Umbilical cord (tissue), 2 donors: ENCODE data around the gene GIT1. TPM values are rescaled to one million over a fixed set of nuclear protein-coding genes. Genes with fewer than 3 reads are reported as not detected.
"Not testable (repeated sequence)": the region's sequence is repeated elsewhere in the genome, so short reads cannot be mapped to it uniquely, and the experiment has no call there.

Source experiments
- DNase-seq: peaks from one replicate; pipeline ENCODE4 v3.0.0-alpha.2; 2015; ENCODE audit warnings: low spot score
- total RNA-seq: library from RNA; depleted of rRNA; stranded (reverse); fragments of >200 nt; gene quantifications from one replicate; pipeline ENCODE4 v1.2.3, GENCODE V29; 2014; ENCODE audit warnings: low replicate concordance; ENCODE audit not compliant: insufficient read depth

GIT1 gene
- total RNA-seq, 1 donor from 2014 or later, result 1.9 TPM

DNA sequence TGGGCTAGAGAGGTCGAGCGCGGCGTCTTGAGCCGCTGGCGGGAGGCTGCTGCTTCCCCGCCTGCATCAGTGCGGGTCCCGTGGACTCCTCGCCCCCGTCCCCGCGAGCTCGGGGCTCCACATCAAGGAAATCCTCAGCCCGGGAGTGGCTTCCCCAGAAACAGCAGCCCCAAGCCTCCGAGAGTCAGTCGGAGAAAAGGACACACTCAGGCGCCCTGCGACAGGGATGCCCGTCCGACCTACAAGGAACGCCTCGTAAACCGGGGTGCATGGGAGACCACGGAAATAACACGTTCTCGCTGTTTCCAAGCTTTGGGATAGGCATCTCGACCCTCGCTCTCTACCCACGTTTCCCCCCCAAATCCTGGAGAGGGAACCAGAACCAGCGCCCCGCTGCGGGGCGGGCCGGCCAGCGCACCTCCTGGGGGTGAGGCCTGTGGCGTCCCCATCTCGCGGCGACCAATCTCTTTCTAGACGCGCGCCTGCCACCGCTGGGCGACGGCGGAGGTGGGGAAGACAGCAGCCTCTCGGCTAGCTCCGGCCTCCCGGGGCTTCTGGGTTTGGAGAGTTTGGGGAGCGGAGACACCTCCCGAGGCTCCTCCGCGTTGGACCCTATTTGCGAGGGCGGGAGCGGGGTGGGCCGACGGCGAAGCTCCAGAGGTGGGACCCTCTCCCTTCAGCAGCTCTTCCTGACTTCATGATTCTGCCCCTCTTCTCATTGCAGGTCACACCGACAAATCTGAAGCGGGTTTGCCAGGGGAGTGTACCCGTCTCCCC lies 21.7 kb downstream of the GIT1 start:
- DNase-seq, result peak; percentile 45

DNA sequence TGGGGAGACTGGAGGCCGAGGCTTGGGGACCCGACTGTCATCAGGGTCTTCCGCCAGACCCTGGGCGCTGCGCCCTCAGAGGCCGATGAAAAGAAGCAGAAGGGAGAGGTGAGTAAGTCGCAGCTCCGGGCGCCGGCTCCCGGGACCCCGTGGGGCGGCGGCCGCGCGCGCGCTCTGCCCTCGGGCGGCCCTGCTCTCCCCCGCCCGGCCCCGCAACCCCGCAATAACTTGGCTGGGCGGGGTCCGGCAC lies 22.2 kb downstream of the GIT1 start:
- no peak for DNase-seq

DNA sequence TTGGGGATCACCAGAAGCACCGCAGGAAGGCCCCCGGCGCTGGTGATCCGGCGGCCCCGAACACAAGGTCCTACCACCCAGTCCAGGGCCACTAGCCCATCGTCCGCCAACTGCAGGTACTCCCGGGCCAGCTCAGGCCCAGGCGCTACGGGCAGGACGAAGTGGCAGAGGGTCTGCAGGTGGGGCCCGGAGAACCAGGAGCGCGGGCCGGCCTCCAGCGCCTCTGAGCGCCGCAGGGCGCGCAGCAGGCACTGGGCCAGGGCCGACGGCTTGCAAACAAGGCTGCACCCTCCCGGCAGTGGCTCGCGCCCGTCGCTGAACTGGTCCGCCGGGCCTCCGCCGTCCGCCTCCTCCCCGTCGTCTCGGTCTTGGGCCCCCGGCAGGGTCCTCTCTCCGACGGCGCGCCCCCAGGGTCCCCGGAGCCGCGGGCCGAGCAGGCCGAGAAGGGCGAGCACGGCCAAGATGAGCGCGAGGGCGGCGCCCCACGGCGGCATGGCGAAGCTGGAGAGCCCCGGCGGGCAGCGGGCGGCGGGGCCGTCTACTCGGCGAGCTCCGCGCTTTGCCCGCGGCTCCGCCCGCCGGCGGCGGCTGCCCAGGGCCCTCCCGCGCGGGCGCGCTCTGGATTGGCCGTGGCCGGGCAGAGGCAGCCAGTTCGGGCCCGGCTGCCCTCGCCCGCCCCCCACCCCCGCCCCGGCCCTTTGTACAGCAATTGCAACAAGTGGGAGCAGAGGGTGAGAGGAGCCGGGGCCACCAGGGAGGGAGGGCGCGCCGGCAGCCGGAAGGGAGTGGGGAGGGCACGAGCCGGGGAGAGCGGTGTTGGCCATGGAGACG lies 22.8 kb downstream of the GIT1 start, which contains the start of gene ABHD15:
ABHD15 (minus strand) TSS at position 565 of the 831 bp plus-strand sequence; CDS start at position 494, 71 bp downstream.
- peak; percentile 73 for DNase-seq

DNA sequence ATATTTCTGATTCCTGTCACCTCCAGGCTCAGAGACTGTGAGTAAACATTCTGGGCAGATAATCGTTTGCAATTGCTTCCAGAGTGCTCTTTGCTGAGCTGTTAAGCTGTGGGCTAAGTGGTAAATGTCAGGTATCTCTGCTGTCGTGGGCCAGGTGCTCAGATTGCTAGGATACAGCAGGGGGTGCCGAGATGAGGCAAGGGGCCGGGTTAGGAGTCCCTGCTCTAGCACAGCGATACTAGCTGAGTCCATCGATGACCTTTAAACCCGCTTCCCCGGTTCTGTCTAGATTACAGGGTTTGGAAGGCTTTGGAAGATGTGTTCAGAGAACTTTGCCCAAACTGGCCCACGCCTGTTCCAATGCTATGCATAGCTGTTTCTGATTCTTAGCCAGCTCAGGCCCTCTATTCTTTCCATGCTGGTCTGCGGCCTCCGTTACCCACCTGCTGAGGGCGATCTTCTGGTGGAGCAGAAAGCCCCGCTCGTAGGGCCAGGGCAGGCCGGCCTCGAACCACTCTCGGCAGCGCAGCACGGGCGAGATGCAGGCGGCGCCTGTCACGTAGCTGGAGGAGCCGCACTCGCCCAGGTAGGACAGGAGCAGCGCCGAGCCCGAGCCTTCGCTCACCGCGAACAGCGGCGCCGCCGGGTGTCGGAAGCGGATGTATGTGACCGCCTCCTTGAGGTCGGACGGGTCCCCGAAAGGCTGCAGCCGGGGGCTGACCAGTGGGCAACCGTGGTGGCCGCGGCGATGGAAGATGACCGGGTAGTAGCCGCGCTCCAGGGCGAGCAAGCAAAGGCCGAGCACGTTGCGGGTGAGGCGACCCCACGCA lies 23.6 kb downstream of the GIT1 start:
- no peak for DNase-seq

GRCh38 chr17:29563816-29564215 lies 25.6 kb downstream of the GIT1 start:
- no peak for DNase-seq

DNA sequence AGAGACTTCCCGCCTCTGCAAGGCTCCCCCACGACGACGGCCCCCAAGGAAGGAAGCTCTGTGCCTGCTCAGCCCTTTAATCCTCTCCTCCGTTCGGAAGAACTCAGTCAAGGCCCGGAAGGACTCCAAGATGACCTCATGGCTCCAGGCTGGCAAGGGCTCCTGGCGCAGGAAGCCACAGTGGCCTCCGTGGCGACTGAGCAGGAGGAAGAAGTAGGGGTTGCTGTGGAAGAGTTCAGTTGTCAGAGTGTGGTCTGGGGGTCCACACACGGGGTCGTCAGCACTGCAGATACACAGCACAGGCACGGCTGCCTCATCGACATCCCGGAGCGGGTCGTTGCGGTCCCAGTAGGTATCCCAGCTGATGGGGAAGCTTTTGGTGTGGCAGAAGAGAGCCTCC lies 26.8 kb downstream of the GIT1 start:
- DNase-seq, result no peak

DNA sequence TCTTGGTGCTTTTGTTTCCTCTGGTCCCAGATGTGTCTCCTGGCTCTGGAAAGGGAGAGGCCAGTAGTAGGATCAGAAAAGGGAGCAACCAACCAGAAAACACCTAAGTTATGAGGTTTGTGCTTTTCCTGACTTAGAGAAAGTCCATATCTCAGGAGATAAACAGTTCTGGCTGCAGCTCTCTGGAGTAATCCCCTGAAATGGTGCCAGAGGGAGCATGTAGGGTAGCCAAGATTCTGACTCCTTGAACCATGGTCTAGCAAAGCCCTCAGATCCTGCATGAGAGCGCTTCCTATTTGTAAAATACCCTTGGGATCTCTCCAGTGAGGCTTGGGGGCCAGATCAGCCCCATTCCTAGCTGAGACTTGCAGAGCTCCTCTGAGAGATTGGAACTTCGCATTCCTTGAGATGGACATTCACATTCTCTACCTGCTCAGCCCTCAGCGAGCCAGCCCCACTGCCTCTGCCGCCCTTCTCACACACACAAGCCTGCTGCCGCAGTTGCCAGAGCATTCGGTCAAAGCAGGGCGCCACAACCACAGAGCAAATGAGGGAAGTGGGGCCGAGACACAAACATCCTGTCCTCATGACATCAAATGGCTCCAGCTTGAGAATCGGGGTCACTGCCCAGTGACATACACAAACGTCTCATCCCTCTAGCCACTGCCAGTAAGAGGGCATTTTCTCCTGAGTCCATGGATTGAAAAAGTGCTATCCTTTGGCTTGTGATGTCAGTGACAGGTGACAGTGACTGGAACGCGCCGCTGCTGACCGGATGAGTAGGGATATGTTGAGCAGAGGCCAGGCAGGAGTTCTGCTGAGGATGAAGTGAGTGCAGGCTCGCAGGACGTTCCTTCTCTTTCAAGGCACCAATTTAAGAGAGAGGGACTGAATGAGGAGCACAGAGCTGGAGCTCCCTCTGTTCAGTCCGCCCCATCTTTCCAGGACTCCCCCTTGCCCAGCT lies 27.6 kb downstream of the GIT1 start:
- DNase-seq, result peak; percentile 94

- DNase-seq, result peak; percentile 27
These were observed 29.1 kb downstream of the GIT1 start for GRCh38 chr17:29560316-29560715.

- no peak for DNase-seq
These were observed 29.8 kb downstream of the GIT1 start for GRCh38 chr17:29559640-29560039.

DNA sequence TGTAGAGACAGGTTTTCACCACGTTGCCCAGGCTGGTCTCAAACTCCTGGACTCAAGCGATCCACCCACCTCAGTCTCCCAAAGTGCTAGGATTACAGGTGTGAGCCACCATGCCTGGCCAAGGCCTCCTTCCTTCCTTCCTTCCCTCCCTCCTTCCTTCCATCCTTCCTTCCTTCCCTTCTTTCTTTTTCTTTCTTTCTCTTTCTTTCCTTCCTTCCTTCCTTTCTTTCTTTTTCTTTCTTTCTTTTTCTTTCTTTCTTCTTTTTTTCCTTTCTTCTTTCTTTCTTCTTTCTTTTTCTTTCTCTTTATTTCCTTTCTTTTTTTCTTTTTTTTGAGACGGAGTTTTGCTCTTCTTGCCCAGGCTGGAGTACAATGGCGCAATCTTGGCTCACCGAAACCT lies 31.3 kb downstream of the GIT1 start:
- not testable (repeated sequence) for DNase-seq

GRCh38 chr17:29557739-29558116 lies 31.7 kb downstream of the GIT1 start:
- DNase-seq, result no peak

GRCh38 chr17:29557085-29557738 lies 32.2 kb downstream of the GIT1 start:
- peak; percentile 30 for DNase-seq

- DNase-seq, result no peak
These were observed 33.6 kb downstream of the GIT1 start for GRCh38 chr17:29555840-29556239.

- no peak for DNase-seq
These were observed 40.1 kb downstream of the GIT1 start for GRCh38 chr17:29549177-29549923.

- DNase-seq, result peak; percentile 36
These were observed 42.6 kb downstream of the GIT1 start for GRCh38 chr17:29546830-29547229.

DNA sequence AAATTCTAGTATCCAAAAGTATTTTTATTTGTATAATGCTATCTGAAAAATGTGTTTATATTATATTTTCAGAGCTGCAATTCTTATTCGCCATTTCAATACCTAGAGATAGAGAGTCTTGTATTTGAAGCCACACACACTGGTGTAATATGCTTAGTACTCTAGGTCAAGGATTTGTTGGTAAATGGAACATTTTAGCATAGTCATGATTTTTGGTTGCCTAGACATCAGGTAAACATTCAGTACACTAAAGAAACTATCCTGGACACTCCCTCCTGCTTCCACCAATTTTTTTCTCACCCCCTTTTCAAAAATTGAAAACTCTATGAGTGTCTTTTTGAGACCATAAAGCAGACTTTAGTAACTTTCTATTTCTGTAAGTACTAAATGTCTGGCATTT lies 43.4 kb downstream of the GIT1 start:
- no peak for DNase-seq

GRCh38 chr17:29544066-29544465 lies 45.4 kb downstream of the GIT1 start:
- DNase-seq, result no peak

DNA sequence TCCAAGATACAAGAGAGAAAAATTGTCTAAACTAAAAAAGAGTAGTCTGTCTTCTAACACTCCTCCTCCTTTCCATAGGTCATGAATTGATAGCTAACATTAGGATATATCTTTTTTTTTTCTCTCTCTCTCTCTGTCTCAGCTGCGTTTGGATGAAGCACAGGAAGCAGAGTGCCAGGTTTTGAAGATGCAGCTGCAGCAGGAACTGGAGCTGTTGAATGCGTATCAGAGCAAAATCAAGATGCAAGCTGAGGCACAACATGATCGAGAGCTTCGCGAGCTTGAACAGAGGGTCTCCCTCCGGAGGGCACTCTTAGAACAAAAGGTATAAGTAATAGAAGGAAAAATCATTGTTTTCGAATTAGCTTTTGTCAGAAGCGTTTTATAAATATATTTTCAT lies 55.5 kb downstream of the GIT1 start:
- DNase-seq, result no peak

- DNase-seq, result no peak
These were observed 63.1 kb downstream of the GIT1 start for GRCh38 chr17:29526322-29526721.

- no peak for DNase-seq
These were observed 64.8 kb downstream of the GIT1 start for GRCh38 chr17:29524692-29525091.
